CD4-positive, CD25-positive, alpha-beta regulatory T cell (primary cell): ENCODE results near the gene PKP2. TPM values are rescaled to one million over a fixed set of nuclear protein-coding genes. Genes with fewer than 3 reads are reported as not detected.
"Not testable (repeated sequence)": the region's sequence is repeated elsewhere in the genome, so short reads cannot be mapped to it uniquely, and the experiment has no call there.

ENCODE experiments used
- ATAC-seq, 2 donors: fragments of 150-1000 bp; cut with Tn5 transposase; one replicate each; pipeline ENCODE4 v1.10.0; 2021; ENCODE audit warnings: low read depth in 2 of 2, moderate number of reproducible peaks in 2 of 2, moderate library complexity in 1 of 2
- DNase-seq, 3 donors: peaks; one replicate each; pipeline versions ENCODE4 v3.0.0 to v3.0.0-alpha.2; 2012 to 2022; ENCODE audit warnings: mixed read lengths in 1 of 3
- H3K27ac ChIP-seq: one replicate; pipeline ENCODE4 v1.7.0; 2013; ENCODE audit warnings: mild to moderate bottlenecking, low read length; ENCODE audit not compliant: insufficient read depth, poor library complexity, severe bottlenecking
- H3K27me3 ChIP-seq: one replicate; pipeline ENCODE4 v1.7.0; 2013; ENCODE audit warnings: low read length; ENCODE audit not compliant: control insufficient read depth, insufficient read depth
- H3K36me3 ChIP-seq: one replicate; pipeline ENCODE4 v1.7.0; 2013; ENCODE audit warnings: mild to moderate bottlenecking, low read length, moderate library complexity; ENCODE audit not compliant: control insufficient read depth, insufficient read depth
- H3K4me1 ChIP-seq: 2 replicates; pipeline ENCODE4 v1.7.0; 2013; ENCODE audit warnings: mild to moderate bottlenecking, low read length; ENCODE audit not compliant: insufficient read depth, control insufficient read depth, poor library complexity, severe bottlenecking
- H3K4me3 ChIP-seq: one replicate; pipeline ENCODE4 v1.7.0; 2013; ENCODE audit warnings: low read depth, mild to moderate bottlenecking, low read length, moderate library complexity
- H3K9me3 ChIP-seq, 2 experiments: 1 replicate in 1 of 2; 2 replicates in 1 of 2; pipeline ENCODE4 v1.7.0; 2013; ENCODE audit warnings: low read length in 2 of 2, mild to moderate bottlenecking in 1 of 2, moderate library complexity in 1 of 2; ENCODE audit not compliant: control insufficient read depth in 2 of 2
- H3K27ac Mint-ChIP-seq, 3 donors: one replicate each; pipeline ENCODE4 v1.8.0; 2020 to 2022; ENCODE audit warnings: mild to moderate bottlenecking in 3 of 3, mixed read lengths in 3 of 3, moderate library complexity in 2 of 3
- H3K27me3 Mint-ChIP-seq: one replicate; pipeline ENCODE4 v1.8.0; 2022; ENCODE audit warnings: mild to moderate bottlenecking, mixed read lengths
- H3K36me3 Mint-ChIP-seq: one replicate; pipeline ENCODE4 v1.8.0; 2020; ENCODE audit warnings: mixed read lengths
- H3K4me1 Mint-ChIP-seq, 4 donors: one replicate each; pipeline ENCODE4 v1.8.0; 2020 to 2022; ENCODE audit warnings: mixed read lengths in 4 of 4, mild to moderate bottlenecking in 1 of 4
- H3K4me3 Mint-ChIP-seq, 4 donors: one replicate each; pipeline ENCODE4 v1.8.0; 2020 to 2022; ENCODE audit warnings: mild to moderate bottlenecking in 4 of 4, mixed read lengths in 4 of 4, moderate library complexity in 3 of 4
- H3K9me3 Mint-ChIP-seq, 7 donors: one replicate each; pipeline ENCODE4 v1.8.0; 2020 to 2022; ENCODE audit warnings: mixed read lengths in 7 of 7, mild to moderate bottlenecking in 3 of 7, moderate library complexity in 2 of 7
- polyA plus RNA-seq, 4 donors: library from polyadenylated mRNA; unstranded; fragments of 300-500 nt; fragmentation: Illumina TruSeq; gene quantifications; one replicate each; pipeline ENCODE4 v1.2.3, GENCODE V29; 2021
- total RNA-seq: library from RNA; stranded (reverse); gene quantifications from one replicate; pipeline ENCODE4 v1.2.3, GENCODE V29; 2022

PKP2 gene
- total and polyA plus RNA-seq, 5 donors from 2014 or later = 0.05 to 0.69 TPM; not detected in 3

DNA sequence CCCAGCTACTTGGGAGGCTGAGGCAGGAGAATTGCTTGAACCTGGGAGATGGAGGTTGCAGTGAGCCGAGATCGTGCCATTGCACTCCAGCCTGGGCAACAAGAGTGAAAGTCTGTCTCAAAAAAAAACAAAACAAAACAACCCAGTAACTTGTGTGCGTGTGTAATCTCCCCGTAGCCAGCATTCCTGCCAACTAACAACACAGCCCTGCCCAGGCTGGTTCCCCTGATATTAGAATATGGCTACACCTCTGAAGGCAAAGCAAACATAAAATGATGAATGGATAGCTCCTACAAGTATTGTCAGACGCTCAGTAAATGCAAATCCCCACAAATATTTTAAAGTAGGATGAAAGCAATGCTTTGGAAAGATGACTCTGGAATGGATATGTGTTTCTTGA is 24.2 kb downstream of the PKP2 start:
- H3K27ac ChIP-seq, H3K27me3 Mint-ChIP-seq, H3K4me1 Mint-ChIP-seq, H3K9me3 ChIP-seq, DNase-seq, H3K27ac Mint-ChIP-seq, H3K4me3 ChIP-seq, ATAC-seq, H3K36me3 Mint-ChIP-seq, H3K9me3 Mint-ChIP-seq, H3K36me3 ChIP-seq, H3K4me1 ChIP-seq, H3K4me3 Mint-ChIP-seq, H3K27me3 ChIP-seq: not testable (repeated sequence)

DNA sequence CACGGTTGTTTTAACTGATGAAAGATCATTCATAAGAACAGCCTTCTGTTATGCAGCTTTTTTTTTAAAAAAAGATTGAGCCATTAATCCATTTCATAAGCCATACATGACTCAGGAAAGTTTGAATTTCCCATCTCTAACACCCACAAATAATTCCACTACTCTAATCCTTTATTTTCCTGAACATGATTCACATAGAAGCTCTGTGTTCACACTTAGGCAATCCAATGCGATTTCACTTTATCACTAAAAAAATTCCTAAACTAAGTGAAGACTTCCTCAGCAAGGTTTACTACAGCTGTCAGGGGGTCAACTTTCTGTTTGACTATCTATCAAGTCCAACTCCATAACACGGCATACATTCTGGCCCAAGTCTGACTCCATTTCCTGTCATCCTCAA is 25.9 kb downstream of the PKP2 start:
- no peak overlapping the region for H3K27ac ChIP-seq
- Mint-ChIP-seq H3K4me1 (no peaks in the 10 kb centered on the region), H3K36me3 (no peaks in the 10 kb centered on the region), H3K27ac (no peak overlapping the region), H3K27me3 (peaks cover 5% of the 10 kb centered on the region), H3K9me3 (peaks cover 0 to 3% (median 0%) of the 10 kb centered on the region in 7 donors), H3K4me3 (no peak overlapping the region)
- no peak for DNase-seq
- H3K4me1 ChIP-seq = no peaks in the 10 kb centered on the region
- no peaks in the 10 kb centered on the region for H3K9me3 ChIP-seq
- no peaks in the 10 kb centered on the region for H3K36me3 ChIP-seq
- no peak overlapping the region for H3K4me3 ChIP-seq
- H3K27me3 ChIP-seq = no peaks in the 10 kb centered on the region
- ATAC-seq = no peak

DNA sequence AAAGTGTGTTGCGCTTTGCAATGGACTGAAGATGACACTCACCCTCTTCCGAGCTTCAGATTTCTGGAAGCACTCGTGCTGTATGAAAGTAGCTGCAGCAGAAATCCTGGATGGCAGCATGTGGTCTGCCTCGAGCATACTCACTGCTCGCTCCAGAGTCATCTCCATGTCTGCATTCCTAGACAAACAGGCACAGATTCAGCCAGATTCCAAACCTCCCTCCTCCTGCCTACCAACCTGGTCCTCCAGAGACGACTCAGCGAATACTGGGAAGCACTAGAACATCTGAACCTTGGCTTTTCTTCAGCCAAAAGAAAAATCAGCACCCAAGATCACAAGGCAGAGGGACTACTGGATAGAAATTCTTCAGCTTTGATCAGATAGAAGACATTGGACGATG is 27.7 kb downstream of the PKP2 start:
- Histone ChIP-seq H3K36me3 (no peaks in the 10 kb centered on the region), H3K9me3 (no peaks in the 10 kb centered on the region), H3K4me3 (no peak overlapping the region), H3K27ac (no peak overlapping the region), H3K27me3 (no peaks in the 10 kb centered on the region), H3K4me1 (no peaks in the 10 kb centered on the region)
- Mint-ChIP-seq H3K27me3 (peaks cover 5% of the 10 kb centered on the region), H3K9me3 (peaks cover 0 to 3% (median 0%) of the 10 kb centered on the region in 7 donors), H3K36me3 (no peaks in the 10 kb centered on the region), H3K27ac (no peak overlapping the region), H3K4me3 (no peak overlapping the region), H3K4me1 (no peaks in the 10 kb centered on the region)
- no peak for ATAC-seq
- no peak for DNase-seq

DNA sequence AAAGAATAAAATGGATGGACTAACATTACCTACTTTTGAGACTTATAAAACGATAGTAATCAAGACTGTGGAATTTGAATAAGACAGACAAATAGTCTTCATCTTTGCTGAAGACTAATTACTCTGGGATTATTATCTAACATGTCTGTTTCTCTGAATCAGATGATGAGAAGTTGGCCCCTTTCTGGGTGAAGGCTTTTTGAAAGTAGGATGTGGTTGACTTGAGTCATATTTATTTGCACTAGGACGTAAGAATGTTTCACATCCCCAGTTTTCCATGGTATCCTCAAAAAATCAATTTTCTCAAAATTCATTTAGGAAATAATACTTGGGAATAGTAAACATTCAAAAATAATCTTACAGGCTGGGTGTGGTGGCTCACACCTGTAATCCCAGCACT is 31.8 kb downstream of the PKP2 start:
- no peak overlapping the region for H3K27ac Mint-ChIP-seq
- Histone ChIP-seq H3K36me3 (no peaks in the 10 kb centered on the region), H3K27ac (no peak overlapping the region), H3K4me3 (no peak overlapping the region), H3K27me3 (no peaks in the 10 kb centered on the region), H3K4me1 (no peaks in the 10 kb centered on the region), H3K9me3 (no peaks in the 10 kb centered on the region)
- ATAC-seq (no peak), DNase-seq (no peak)
- no peaks in the 10 kb centered on the region for H3K36me3 Mint-ChIP-seq
- H3K9me3 Mint-ChIP-seq = peaks cover 0 to 3% (median 0%) of the 10 kb centered on the region in 7 donors
- H3K4me1 Mint-ChIP-seq = no peaks in the 10 kb centered on the region
- no peaks in the 10 kb centered on the region for H3K27me3 Mint-ChIP-seq
- no peak overlapping the region for H3K4me3 Mint-ChIP-seq

DNA sequence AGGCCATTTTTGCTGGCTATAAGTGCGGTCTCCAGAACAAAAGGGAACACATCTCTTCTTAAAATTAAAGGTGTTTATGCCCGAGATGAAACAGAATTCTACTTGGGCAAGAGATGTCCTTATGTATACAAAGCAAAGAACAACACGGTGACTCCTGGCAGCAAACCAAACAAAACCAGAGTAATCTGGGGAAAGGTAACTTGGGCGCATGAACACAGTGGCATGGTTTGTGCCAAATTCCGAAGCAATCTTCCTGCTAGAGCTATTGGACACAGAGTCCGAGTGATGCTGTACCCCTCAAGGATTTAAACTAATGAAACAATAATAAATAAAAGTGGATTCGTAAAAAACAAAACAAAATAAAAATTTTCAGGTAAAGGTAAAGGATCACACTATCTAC is 33.4 kb downstream of the PKP2 start:
- no peaks in the 10 kb centered on the region for H3K9me3 ChIP-seq
- H3K27me3 ChIP-seq = no peaks in the 10 kb centered on the region
- Mint-ChIP-seq H3K27ac (no peak overlapping the region), H3K4me1 (no peaks in the 10 kb centered on the region), H3K9me3 (peaks cover 0 to 3% (median 0%) of the 10 kb centered on the region in 7 donors), H3K4me3 (no peak overlapping the region), H3K36me3 (no peaks in the 10 kb centered on the region), H3K27me3 (no peaks in the 10 kb centered on the region)
- H3K4me1 ChIP-seq = no peaks in the 10 kb centered on the region
- H3K27ac ChIP-seq = no peak overlapping the region
- no peaks in the 10 kb centered on the region for H3K36me3 ChIP-seq
- no peak for DNase-seq
- no peak for ATAC-seq
- H3K4me3 ChIP-seq = no peak overlapping the region

DNA sequence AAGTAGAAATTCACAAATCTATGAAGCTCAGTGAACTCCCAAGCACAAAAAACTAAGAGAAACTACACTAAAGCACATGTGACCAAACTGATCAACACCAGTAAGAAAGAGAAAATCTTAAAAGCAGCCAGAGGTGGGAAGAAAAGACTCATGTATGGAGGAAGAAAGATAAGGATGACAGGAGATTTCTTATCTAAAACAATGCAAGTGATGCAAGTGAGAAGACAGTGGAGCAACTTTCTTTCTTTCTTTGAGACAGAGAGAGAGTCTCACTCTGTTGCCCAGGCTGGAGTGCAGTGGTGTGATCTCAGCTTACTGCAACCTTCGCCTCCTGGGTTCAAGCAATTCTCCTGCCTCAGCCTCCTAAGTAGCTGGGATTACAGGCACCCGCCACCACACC is 34.9 kb downstream of the PKP2 start:
- not testable (repeated sequence) for H3K27ac ChIP-seq, H3K36me3 Mint-ChIP-seq, DNase-seq, H3K4me3 Mint-ChIP-seq, H3K27me3 Mint-ChIP-seq, H3K9me3 Mint-ChIP-seq, H3K4me1 Mint-ChIP-seq, H3K9me3 ChIP-seq, H3K27ac Mint-ChIP-seq, H3K27me3 ChIP-seq, H3K4me1 ChIP-seq, ATAC-seq, H3K36me3 ChIP-seq, H3K4me3 ChIP-seq

DNA sequence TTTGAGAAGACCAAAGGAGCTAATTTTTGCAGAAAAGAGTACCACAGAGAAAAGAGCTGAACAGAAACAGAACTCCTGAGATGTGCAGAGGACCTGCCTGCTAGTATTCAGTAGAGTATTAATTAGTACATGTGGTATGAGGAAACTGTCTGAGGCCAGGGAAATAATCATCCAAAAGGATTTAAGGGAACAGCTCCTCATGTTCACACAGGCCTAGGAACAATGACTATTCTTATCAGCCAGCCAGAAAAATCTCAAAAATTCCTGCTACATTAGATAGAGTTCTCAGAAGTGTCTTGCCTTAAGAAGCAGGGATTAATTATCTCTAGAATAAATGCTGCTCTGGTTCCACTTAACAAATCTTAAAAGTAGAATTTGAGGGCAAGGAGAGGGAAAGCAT is 36.4 kb downstream of the PKP2 start:
- Histone ChIP-seq H3K4me3 (no peak overlapping the region), H3K27me3 (no peaks in the 10 kb centered on the region), H3K4me1 (no peaks in the 10 kb centered on the region), H3K36me3 (no peaks in the 10 kb centered on the region), H3K9me3 (no peaks in the 10 kb centered on the region), H3K27ac (no peak overlapping the region)
- DNase-seq (no peak), ATAC-seq (no peak)
- no peaks in the 10 kb centered on the region for H3K4me1 Mint-ChIP-seq
- H3K27me3 Mint-ChIP-seq = no peaks in the 10 kb centered on the region
- no peak overlapping the region for H3K4me3 Mint-ChIP-seq
- H3K9me3 Mint-ChIP-seq = peaks cover 0 to 5% (median 0%) of the 10 kb centered on the region in 7 donors
- no peak overlapping the region for H3K27ac Mint-ChIP-seq
- H3K36me3 Mint-ChIP-seq = no peaks in the 10 kb centered on the region

DNA sequence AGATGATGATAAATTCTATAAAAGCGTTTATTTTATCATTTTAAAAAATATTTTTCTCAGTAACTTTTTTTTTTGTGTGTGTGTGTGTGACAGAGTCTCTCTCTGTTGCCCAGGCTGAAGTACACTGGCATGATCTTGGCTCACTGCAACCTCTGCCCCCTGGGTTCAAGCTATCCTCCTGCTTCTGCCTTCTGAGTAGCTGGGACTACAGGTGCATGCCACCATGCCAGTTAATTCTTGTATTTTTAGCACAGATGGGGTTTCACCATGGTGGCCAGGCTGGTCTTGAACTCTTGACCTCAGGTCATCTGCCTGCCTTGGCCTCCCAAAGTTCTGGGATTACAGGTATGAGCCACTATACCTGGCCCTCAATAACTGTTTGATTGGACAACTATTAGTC is 37.2 kb downstream of the PKP2 start:
- H3K9me3 Mint-ChIP-seq = peaks cover 0 to 5% (median 0%) of the 10 kb centered on the region in 7 donors
- no peaks in the 10 kb centered on the region for H3K4me1 ChIP-seq
- no peak for DNase-seq
- ATAC-seq = no peak
- no peak overlapping the region for H3K27ac Mint-ChIP-seq
- no peak overlapping the region for H3K4me3 ChIP-seq
- no peaks in the 10 kb centered on the region for H3K4me1 Mint-ChIP-seq
- H3K27me3 ChIP-seq = no peaks in the 10 kb centered on the region
- no peak overlapping the region for H3K27ac ChIP-seq
- no peaks in the 10 kb centered on the region for H3K27me3 Mint-ChIP-seq
- no peaks in the 10 kb centered on the region for H3K36me3 Mint-ChIP-seq
- H3K4me3 Mint-ChIP-seq = no peak overlapping the region
- no peaks in the 10 kb centered on the region for H3K36me3 ChIP-seq
- no peaks in the 10 kb centered on the region for H3K9me3 ChIP-seq
